Measurements from ENCODE around the gene FRAS1. TPM values are rescaled to one million over a fixed set of nuclear protein-coding genes. Genes with fewer than 3 reads are reported as not detected.

FRAS1 gene
- total and polyA plus RNA-seq, 2 donors (not counting 3 experiments of a cell fraction or from before 2014, with no cell fraction given): 1.4 to 3.6 TPM

DNA sequence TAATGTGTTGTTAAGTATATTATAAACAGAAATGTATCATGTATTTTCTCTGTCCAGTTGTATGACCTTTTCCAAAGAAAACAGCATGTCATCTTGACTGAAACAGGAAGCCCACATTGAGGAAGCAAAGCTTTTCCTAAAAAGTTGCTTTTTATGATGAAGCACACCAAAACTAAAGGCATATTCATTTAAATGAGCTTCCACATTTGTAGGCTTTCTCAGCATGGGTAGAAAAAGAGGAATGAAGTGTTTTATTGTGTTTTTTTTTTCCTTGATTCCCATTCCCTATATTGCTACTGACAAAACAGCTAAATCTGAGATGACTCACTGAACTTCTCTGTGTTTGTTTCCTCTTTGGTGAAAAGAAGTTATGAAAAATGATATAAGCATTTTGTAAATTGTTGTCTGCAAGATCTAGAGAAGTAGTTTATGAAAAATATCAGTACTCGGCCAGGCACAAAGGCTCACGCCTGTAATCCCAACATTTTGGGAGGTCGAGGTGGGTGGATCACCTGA lies 32.5 kb upstream of the FRAS1 start:
- CTCF ChIA-PET: no interaction called here
- TF ChIP-seq POLR2A (IDR thresholded peaks at IDR 0.05; ENCODE audit: low read depth, low read length): no peak
- DNase-seq (ENCODE audit: low read depth, low spot score) (peak; percentile 21), FAIRE-seq (peak; percentile 52)
- H3K36me3 ChIP-seq (ENCODE audit: control insufficient read depth in 2 of 2, extremely low read depth in 1 of 2, insufficient read depth in 2 of 2, low read length in 2 of 2): no peaks in the 10 kb centered on the region
- no peak overlapping the region for H3K4me2 ChIP-seq (ENCODE audit: insufficient read depth, low read length)
- no peaks in the 10 kb centered on the region for H3K79me2 ChIP-seq (ENCODE audit: control insufficient read depth, insufficient read depth, low read length)
- no peak overlapping the region for H3K27ac ChIP-seq (ENCODE audit: insufficient read depth, low read depth, low read length)
- no peaks in the 10 kb centered on the region for H4K20me1 ChIP-seq (replicated peaks; ENCODE audit: control insufficient read depth, extremely low read depth, insufficient read depth, low read length)
- H2AFZ ChIP-seq (ENCODE audit: low read depth, low read length): no peak overlapping the region
- no TSS peak for BruUV-seq (replicated peaks)
- POLR2A ChIA-PET: no interaction called here
- no peaks in the 10 kb centered on the region for H3K9me3 ChIP-seq (replicated peaks; ENCODE audit: control insufficient read depth, insufficient read depth, low read length)
- H3K9ac ChIP-seq (replicated peaks; ENCODE audit: extremely low read depth, insufficient read depth, low read length): no peak overlapping the region
- no peaks in the 10 kb centered on the region for H3K4me1 ChIP-seq (ENCODE audit: control insufficient read depth, extremely low read depth, insufficient read depth, low read length)
- H3K27me3 ChIP-seq (ENCODE audit: control insufficient read depth in 2 of 2, insufficient read depth in 2 of 2, low read length in 2 of 2): peaks cover 0 to 3% of the 10 kb centered on the region in 2 experiments
- no peaks in the 10 kb centered on the region for H3K9me1 ChIP-seq (replicated peaks; ENCODE audit: control insufficient read depth, extremely low read depth, insufficient read depth, low read length)
- H3K4me3 ChIP-seq (replicated peaks in 1 of 3; ENCODE audit: insufficient read depth in 1 of 3, low read depth in 1 of 3, low read length in 3 of 3): no peak overlapping the region
- dilution Hi-C loops (cut with MboI; ENCODE audit: extremely low pct_ligation_motif_present, low sequenced_read_pairs) (no loop called here), intact Hi-C loops (cut with micrococcal nuclease) (no loop called here)

DNA sequence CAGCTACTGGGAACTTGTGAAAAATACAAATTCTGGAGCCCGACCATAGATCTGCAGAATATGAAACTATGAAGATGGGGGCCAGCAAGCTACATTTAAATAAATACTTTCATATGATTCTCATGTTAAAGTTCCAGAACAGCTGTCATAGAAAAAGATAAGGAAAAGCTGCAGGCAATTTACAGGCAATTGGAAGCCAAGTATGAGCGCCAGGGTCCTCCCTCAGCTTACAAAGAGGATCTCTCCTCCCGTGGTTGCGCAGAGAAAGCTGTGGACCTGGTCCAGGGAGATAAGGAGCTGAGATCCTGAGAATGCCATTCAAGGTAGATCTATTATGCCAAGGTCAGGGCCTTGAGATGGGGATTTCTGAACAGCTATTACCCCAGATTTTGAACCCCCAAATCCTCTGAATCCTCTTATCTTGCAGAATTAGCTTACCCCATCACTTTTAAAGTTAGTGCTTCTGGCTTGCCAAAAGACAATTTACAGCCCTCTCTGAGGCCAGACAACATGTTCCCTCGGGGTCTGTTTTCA lies 25.6 kb upstream of the FRAS1 start:
- no peak overlapping the region for H3K9ac ChIP-seq (replicated peaks; ENCODE audit: extremely low read depth, insufficient read depth, low read length)
- no TSS peak for BruUV-seq (replicated peaks)
- no peaks in the 10 kb centered on the region for H3K9me3 ChIP-seq (replicated peaks; ENCODE audit: control insufficient read depth, insufficient read depth, low read length)
- POLR2A ChIA-PET: no interaction called here
- DNase-seq (ENCODE audit: low read depth, low spot score) (no peak), FAIRE-seq (no peak)
- no peak overlapping the region for H3K4me2 ChIP-seq (ENCODE audit: insufficient read depth, low read length)
- H3K4me1 ChIP-seq (ENCODE audit: control insufficient read depth, extremely low read depth, insufficient read depth, low read length): no peaks in the 10 kb centered on the region
- H3K27me3 ChIP-seq (ENCODE audit: control insufficient read depth in 2 of 2, insufficient read depth in 2 of 2, low read length in 2 of 2): peaks cover 0 to 7% of the 10 kb centered on the region in 2 experiments
- H3K9me1 ChIP-seq (replicated peaks; ENCODE audit: control insufficient read depth, extremely low read depth, insufficient read depth, low read length): no peaks in the 10 kb centered on the region
- CTCF ChIA-PET: interaction anchor here (0.7 to 1.4 kb wide), 3 partner anchors 9 to 28 kb away, joined by 3 to 5 read pairs (median 4); no protein-coding TSS in a partner anchor
- H3K79me2 ChIP-seq (ENCODE audit: control insufficient read depth, insufficient read depth, low read length): no peaks in the 10 kb centered on the region
- no peaks in the 10 kb centered on the region for H3K36me3 ChIP-seq (ENCODE audit: control insufficient read depth in 2 of 2, extremely low read depth in 1 of 2, insufficient read depth in 2 of 2, low read length in 2 of 2)
- no peak for TF ChIP-seq GATA2 (IDR thresholded peaks at IDR 0.05; ENCODE audit: insufficient read depth, insufficient read length, low read depth, low read length)
- TF ChIP-seq EZH2 (IDR thresholded peaks at IDR 0.05; ENCODE audit: borderline replicate concordance, low read depth, low read length, severe bottlenecking): no peak
- no peak for TF ChIP-seq FOS (IDR thresholded peaks at IDR 0.05; ENCODE audit: borderline replicate concordance, insufficient read depth, low read length)
- TF ChIP-seq POLR2A (IDR thresholded peaks at IDR 0.05; ENCODE audit: low read depth, low read length): no peak
- no peak for TF ChIP-seq POLR2AphosphoS5 (IDR thresholded peaks at IDR 0.05; ENCODE audit: insufficient read depth, low read depth, low read length)
- TF ChIP-seq MYC (IDR thresholded peaks at IDR 0.05; ENCODE audit: low read depth, low read length): no peak
- no peak for TF ChIP-seq JUN (IDR thresholded peaks at IDR 0.05; ENCODE audit: borderline replicate concordance, insufficient read depth, insufficient read length, low read depth)
- TF ChIP-seq, protein P1, sequence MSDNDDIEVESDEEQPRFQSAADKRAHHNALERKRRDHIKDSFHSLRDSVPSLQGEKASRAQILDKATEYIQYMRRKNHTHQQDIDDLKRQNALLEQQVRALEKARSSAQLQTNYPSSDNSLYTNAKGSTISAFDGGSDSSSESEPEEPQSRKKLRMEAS (IDR thresholded peaks at IDR 0.05; ENCODE audit: insufficient read depth, insufficient read length): no peak
- TF ChIP-seq, protein P2, sequence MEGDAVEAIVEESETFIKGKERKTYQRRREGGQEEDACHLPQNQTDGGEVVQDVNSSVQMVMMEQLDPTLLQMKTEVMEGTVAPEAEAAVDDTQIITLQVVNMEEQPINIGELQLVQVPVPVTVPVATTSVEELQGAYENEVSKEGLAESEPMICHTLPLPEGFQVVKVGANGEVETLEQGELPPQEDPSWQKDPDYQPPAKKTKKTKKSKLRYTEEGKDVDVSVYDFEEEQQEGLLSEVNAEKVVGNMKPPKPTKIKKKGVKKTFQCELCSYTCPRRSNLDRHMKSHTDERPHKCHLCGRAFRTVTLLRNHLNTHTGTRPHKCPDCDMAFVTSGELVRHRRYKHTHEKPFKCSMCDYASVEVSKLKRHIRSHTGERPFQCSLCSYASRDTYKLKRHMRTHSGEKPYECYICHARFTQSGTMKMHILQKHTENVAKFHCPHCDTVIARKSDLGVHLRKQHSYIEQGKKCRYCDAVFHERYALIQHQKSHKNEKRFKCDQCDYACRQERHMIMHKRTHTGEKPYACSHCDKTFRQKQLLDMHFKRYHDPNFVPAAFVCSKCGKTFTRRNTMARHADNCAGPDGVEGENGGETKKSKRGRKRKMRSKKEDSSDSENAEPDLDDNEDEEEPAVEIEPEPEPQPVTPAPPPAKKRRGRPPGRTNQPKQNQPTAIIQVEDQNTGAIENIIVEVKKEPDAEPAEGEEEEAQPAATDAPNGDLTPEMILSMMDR (IDR thresholded peaks at IDR 0.05; ENCODE audit: extremely low read depth in 1 of 2, insufficient read depth in 1 of 2, low read depth in 1 of 2, low read length in 2 of 2): no peak
- no peak overlapping the region for H3K4me3 ChIP-seq (replicated peaks in 1 of 3; ENCODE audit: insufficient read depth in 1 of 3, low read depth in 1 of 3, low read length in 3 of 3)
- no peaks in the 10 kb centered on the region for H4K20me1 ChIP-seq (replicated peaks; ENCODE audit: control insufficient read depth, extremely low read depth, insufficient read depth, low read length)
- dilution Hi-C loops (cut with MboI; ENCODE audit: extremely low pct_ligation_motif_present, low sequenced_read_pairs): no loop called here
- no peak overlapping the region for H2AFZ ChIP-seq (ENCODE audit: low read depth, low read length)
- H3K27ac ChIP-seq (ENCODE audit: insufficient read depth, low read depth, low read length): no peak overlapping the region
- intact Hi-C loops (cut with micrococcal nuclease): no loop called here

Data from endothelial cell of umbilical vein (primary cell).